GM23248 (cell line): ENCODE data around the gene HTATIP2.

ENCODE experiments used
- EZH2 ChIP-seq: fragments of 200-600 bp; sonication (generic); IDR thresholded peaks from 2 replicates; pipeline ENCODE4 v1.6.1; 2018; ENCODE audit warnings: antibody characterized with exemption, mild to moderate bottlenecking; ENCODE audit not compliant: insufficient read depth, poor library complexity, severe bottlenecking
- EZH2phosphoT487 ChIP-seq: fragments of 200-600 bp; sonication (generic); IDR thresholded peaks from 2 replicates; pipeline ENCODE4 v1.6.1; 2018; ENCODE audit warnings: antibody characterized with exemption, moderate library complexity, mild to moderate bottlenecking, low read depth; ENCODE audit not compliant: insufficient read depth

DNA sequence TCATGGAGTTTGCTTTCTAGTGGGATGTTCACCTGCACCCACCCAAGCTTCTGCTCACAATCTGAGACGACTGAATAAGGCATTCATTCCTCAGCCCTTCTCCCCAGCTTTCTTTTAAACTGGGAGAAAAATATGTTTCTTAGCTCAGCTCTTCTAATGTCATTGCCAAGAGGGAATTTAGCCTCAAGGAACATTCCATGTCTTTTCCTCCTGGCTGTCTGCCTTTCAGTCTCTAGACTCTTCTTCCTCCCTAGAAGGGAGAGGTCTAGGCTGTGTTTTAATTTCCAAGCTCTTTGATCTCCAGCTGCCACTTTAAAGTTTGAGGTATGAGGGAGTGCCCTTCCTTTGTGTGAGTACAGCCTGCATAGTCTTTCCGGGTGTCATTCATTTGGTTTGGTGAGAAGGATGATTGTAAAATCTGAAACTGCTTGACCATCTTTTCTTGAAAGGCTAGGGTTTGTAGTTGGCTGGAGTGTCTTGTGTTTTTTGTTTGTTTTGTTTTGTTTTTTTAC is 11.7 kb upstream of the HTATIP2 start:
- no peak for TF ChIP-seq EZH2
- no peak for TF ChIP-seq EZH2phosphoT487
